Right atrium auricular region (tissue), 2 donors: Measurements from ENCODE around the gene RAPGEF2. TPM values are rescaled to one million over a fixed set of nuclear protein-coding genes. Genes with fewer than 3 reads are reported as not detected.
"Not testable (repeated sequence)": the region's sequence is repeated elsewhere in the genome, so short reads cannot be mapped to it uniquely, and the experiment has no call there.

Source experiments
- DNase-seq: peaks from one replicate; pipeline ENCODE4 v3.0.0-alpha.2; 2019; ENCODE audit warnings: low spot score
- H3K27ac ChIP-seq, 2 donors: fragments of 200-600 bp; sonication (generic); 1 replicate in 1 of 2; 2 replicates in 1 of 2; pipeline ENCODE4 v1.5.1; 2016 to 2019
- H3K27me3 ChIP-seq, 2 donors: fragments of 200-600 bp; sonication (generic); one replicate each; pipeline versions ENCODE4 v1.5.1 to v1.6.0; 2017 to 2019
- H3K36me3 ChIP-seq: fragments of 200-600 bp; sonication (generic); one replicate; pipeline ENCODE4 v1.5.1; 2016
- H3K4me1 ChIP-seq, 2 donors: fragments of 200-600 bp; sonication (generic); one replicate each; pipeline versions ENCODE4 v1.5.1 to v1.6.0; 2017 to 2019
- H3K4me3 ChIP-seq, 2 donors: fragments of 200-600 bp; sonication (generic); 1 replicate in 1 of 2; 2 replicates in 1 of 2; pipeline ENCODE4 v1.5.1; 2017 to 2019; ENCODE audit warnings: mild to moderate bottlenecking in 1 of 2, moderate library complexity in 1 of 2
- H3K9me3 ChIP-seq, 2 donors: fragments of 200-600 bp; sonication (generic); one replicate each; pipeline ENCODE4 v1.5.1; 2019
- total RNA-seq, 2 donors: library from RNA; depleted of rRNA; stranded (reverse); fragments of >200 nt; gene quantifications; one replicate each; pipeline ENCODE4 v1.1.0, GENCODE V29; 2016
- TF ChIP-seq, protein P1 (sequence below), 2 donors: fragments of 200-600 bp; sonication (generic); IDR thresholded peaks; one replicate each; pipeline ENCODE4 v1.5.1; 2019; ENCODE audit warnings: antibody characterized with exemption in 2 of 2

The RAPGEF2 gene
- total RNA-seq, 2 donors from 2014 or later: 49.8 to 51.5 TPM

GRCh38 chr4:159077702-159078495 lies 25.0 kb upstream of the RAPGEF2 start:
- TF ChIP-seq, protein P1, sequence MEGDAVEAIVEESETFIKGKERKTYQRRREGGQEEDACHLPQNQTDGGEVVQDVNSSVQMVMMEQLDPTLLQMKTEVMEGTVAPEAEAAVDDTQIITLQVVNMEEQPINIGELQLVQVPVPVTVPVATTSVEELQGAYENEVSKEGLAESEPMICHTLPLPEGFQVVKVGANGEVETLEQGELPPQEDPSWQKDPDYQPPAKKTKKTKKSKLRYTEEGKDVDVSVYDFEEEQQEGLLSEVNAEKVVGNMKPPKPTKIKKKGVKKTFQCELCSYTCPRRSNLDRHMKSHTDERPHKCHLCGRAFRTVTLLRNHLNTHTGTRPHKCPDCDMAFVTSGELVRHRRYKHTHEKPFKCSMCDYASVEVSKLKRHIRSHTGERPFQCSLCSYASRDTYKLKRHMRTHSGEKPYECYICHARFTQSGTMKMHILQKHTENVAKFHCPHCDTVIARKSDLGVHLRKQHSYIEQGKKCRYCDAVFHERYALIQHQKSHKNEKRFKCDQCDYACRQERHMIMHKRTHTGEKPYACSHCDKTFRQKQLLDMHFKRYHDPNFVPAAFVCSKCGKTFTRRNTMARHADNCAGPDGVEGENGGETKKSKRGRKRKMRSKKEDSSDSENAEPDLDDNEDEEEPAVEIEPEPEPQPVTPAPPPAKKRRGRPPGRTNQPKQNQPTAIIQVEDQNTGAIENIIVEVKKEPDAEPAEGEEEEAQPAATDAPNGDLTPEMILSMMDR (IDR thresholded peaks at IDR 0.05): no peak
- no peak for DNase-seq
- Histone ChIP-seq H3K4me3 (no peak overlapping the region), H3K36me3 (no peaks in the 10 kb centered on the region), H3K4me1 (no peaks in the 10 kb centered on the region), H3K27me3 (no peaks in the 10 kb centered on the region), H3K27ac (no peak overlapping the region), H3K9me3 (no peaks in the 10 kb centered on the region)

DNA sequence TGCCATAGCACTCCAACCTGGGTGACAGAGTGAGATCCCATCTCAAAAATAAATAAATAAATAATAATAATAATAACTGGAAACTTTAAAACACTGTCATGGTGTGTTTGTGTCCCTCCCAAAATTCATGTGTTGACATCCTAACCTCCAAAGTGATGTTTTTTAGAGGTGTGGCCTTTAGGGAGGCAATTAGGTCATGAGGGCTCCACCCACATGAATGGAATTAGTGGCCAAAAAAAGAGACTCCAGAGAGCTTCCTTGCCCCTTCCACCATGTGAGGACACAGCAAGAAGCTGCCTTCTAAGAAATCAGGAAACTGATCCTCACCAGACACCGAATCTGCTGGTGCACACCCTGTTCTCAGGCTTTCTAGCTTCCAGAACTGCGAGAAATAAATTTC lies 23.8 kb upstream of the RAPGEF2 start:
- no peak overlapping the region for H3K4me3 ChIP-seq
- DNase-seq: no peak
- no peaks in the 10 kb centered on the region for H3K36me3 ChIP-seq
- TF ChIP-seq, protein P1 (IDR thresholded peaks at IDR 0.05): no peak
- no peak overlapping the region for H3K27ac ChIP-seq
- no peaks in the 10 kb centered on the region for H3K9me3 ChIP-seq
- no peaks in the 10 kb centered on the region for H3K27me3 ChIP-seq
- H3K4me1 ChIP-seq: no peaks in the 10 kb centered on the region

- TF ChIP-seq, protein P1 (IDR thresholded peaks at IDR 0.05): no peak
- H3K9me3 ChIP-seq: no peaks in the 10 kb centered on the region
- DNase-seq: no peak
These were observed 16.3 kb upstream of the RAPGEF2 start for GRCh38 chr4:159086606-159087005.

DNA sequence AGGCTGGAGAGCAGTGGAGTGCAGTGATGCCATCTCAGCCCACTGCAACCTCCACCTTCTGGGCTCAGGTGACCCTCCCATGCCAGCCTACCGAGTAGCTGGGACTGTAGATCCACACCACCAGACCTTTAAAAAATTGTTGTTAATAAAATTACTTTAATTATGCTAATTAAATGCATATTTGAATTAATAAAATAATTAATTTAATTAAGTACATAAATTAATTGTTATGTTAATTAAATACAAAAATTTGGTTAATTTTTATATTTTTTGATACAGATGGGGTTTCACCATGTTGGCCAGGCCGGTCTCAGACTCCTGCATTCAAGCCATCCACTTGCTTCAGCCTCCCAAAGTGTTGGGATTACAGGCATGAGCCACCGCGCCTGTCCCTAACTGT lies 12.6 kb upstream of the RAPGEF2 start:
- H3K27me3 ChIP-seq: no peaks in the 10 kb centered on the region
- H3K9me3 ChIP-seq: no peaks in the 10 kb centered on the region
- DNase-seq: no peak
- H3K36me3 ChIP-seq: no peaks in the 10 kb centered on the region
- H3K27ac ChIP-seq: no peak overlapping the region
- no peak overlapping the region for H3K4me3 ChIP-seq
- TF ChIP-seq, protein P1 (IDR thresholded peaks at IDR 0.05): no peak
- H3K4me1 ChIP-seq: no peaks in the 10 kb centered on the region

More at GRCh38 chr4:159086606-159087005, 16.3 kb upstream of the RAPGEF2 start:
- Histone ChIP-seq H3K36me3 (no peaks in the 10 kb centered on the region), H3K27me3 (no peaks in the 10 kb centered on the region), H3K4me3 (no peak overlapping the region), H3K4me1 (no peaks in the 10 kb centered on the region), H3K27ac (no peak overlapping the region)

DNA sequence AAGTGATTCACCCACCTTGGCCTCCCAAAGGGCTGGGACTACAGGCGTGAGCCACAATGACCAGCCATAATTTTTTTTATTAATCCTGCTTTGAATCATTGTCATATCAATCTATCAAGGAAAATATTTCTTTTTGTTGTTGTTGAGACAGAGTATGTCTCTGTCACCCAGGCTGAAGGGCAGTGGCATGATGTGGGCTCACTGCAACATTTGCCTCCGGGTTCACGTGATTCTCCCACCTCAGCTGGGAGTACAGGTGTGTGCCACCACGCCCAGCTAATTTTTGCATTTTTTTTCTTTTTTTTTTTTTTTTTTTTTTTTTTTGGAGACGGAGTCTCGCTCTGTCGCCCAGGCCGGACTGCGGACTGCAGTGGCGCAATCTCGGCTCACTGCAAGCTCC lies 8.7 kb upstream of the RAPGEF2 start:
- DNase-seq, H3K27me3 ChIP-seq, H3K9me3 ChIP-seq, H3K27ac ChIP-seq, H3K36me3 ChIP-seq, H3K4me3 ChIP-seq: not testable (repeated sequence)
- H3K4me1 ChIP-seq: peaks cover 0 to 14% of the 10 kb centered on the region in 2 donors

DNA sequence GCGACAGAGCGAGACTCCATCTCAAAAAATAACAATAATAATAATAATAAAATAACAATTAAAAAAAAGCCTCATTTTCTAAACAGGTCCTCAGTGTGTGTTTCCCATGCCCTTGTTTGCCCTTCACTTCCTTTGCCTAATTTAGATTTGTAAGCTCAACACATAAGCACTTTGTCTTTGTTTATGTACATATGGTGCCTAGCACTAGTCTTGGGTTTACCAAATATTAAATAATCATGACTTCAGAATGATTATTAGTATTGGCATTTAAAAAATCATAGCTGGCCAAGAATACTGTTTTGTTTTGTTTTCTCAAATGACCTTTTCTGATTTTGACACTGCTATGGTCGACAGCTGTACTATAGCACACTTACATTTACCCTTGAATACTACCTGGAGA lies 6.4 kb upstream of the RAPGEF2 start:
- Histone ChIP-seq H3K4me1 (peaks cover 0 to 14% of the 10 kb centered on the region in 2 donors), H3K36me3 (no peaks in the 10 kb centered on the region), H3K27ac (no peak overlapping the region), H3K4me3 (no peak overlapping the region), H3K9me3 (no peaks in the 10 kb centered on the region), H3K27me3 (no peaks in the 10 kb centered on the region)
- TF ChIP-seq, protein P1 (IDR thresholded peaks at IDR 0.05): no peak
- no peak for DNase-seq
